Epithelial cell of proximal tubule (primary cell): ENCODE results near the gene PCDHGA1. TPM values are rescaled to one million over a fixed set of nuclear protein-coding genes. Genes with fewer than 3 reads are reported as not detected.
"Not testable (repeated sequence)": the region's sequence is repeated elsewhere in the genome, so short reads cannot be mapped to it uniquely, and the experiment has no call there.

Experiments used
- DNase-seq: peaks from one replicate; pipeline ENCODE4 v3.0.0-alpha.2; 2011; ENCODE audit warnings: low read depth
- H3K4me3 ChIP-seq: 2 replicates; pipeline ENCODE4 v1.5.1; 2011; ENCODE audit warnings: low read depth, mild to moderate bottlenecking, low read length
- CTCF ChIP-seq: conservative IDR thresholded peaks from 2 replicates; pipeline ENCODE4 v1.5.1; 2012; ENCODE audit warnings: low read depth, mild to moderate bottlenecking, low read length
- total RNA-seq: library from RNA; depleted of rRNA; stranded (reverse); fragments of >200 nt; gene quantifications from 2 replicates; pipeline ENCODE4 v1.2.3, GENCODE V29; 2015

PCDHGA1 gene
- total RNA-seq, result 0.29 and 0.75 TPM in 2 replicates

GRCh38 chr5:141330299-141331080 lies at the start of gene PCDHGA1:
TSS of gene PCDHGA1 (plus strand) at chr5:141330514.
- peak within 1 kb of the TSS; percentile 46 for H3K4me3 ChIP-seq
- no peak for DNase-seq

GRCh38 chr5:141298376-141298775 lies 31.9 kb upstream of the PCDHGA1 start:
- no peak for TF ChIP-seq CTCF
- no peak overlapping the region for H3K4me3 ChIP-seq
- no peak for DNase-seq

More at GRCh38 chr5:141330299-141331080, at the start of gene PCDHGA1:
- TF ChIP-seq CTCF, result peak; percentile 53

GRCh38 chr5:141303756-141304155 lies 26.6 kb upstream of the PCDHGA1 start, which contains the start of gene SLC25A2:
TSS of gene SLC25A2 (minus strand) at chr5:141304049. CDS start at chr5:141303865, 184 bp downstream.
- no peak within 1 kb of the TSS for H3K4me3 ChIP-seq
- no peak for TF ChIP-seq CTCF
- DNase-seq, result no peak

- no peak overlapping the region for H3K4me3 ChIP-seq
- no peak for DNase-seq
- TF ChIP-seq CTCF, result no peak
These were observed 23.7 kb upstream of the PCDHGA1 start for GRCh38 chr5:141306630-141307029.

GRCh38 chr5:141313711-141314110 lies 16.6 kb upstream of the PCDHGA1 start:
- no peak overlapping the region for H3K4me3 ChIP-seq
- TF ChIP-seq CTCF, result no peak
- DNase-seq, result no peak

- not testable (repeated sequence) for H3K4me3 ChIP-seq, DNase-seq
These were observed 13.4 kb upstream of the PCDHGA1 start for GRCh38 chr5:141316963-141317362.

GRCh38 chr5:141319202-141319601 lies 11.1 kb upstream of the PCDHGA1 start:
- no peak for TF ChIP-seq CTCF
- no peak overlapping the region for H3K4me3 ChIP-seq

More at GRCh38 chr5:141319202-141319601, 11.1 kb upstream of the PCDHGA1 start:
- DNase-seq, result no peak
